GM18505 (cell line): ENCODE data around the gene APBA2.

Experiments used
- ATAC-seq: cut with Tn5 transposase; IDR thresholded peaks from one replicate; pipeline ENCODE4 v1.9.1; 2021; ENCODE audit not compliant: unreplicated experiment
- POLR2A ChIP-seq: IDR thresholded peaks from 4 replicates; pipeline ENCODE4 v1.6.1; 2011; ENCODE audit warnings: borderline replicate concordance; ENCODE audit not compliant: insufficient read depth, insufficient read length; ENCODE audit errors: extremely low read depth

APBA2 gene

DNA sequence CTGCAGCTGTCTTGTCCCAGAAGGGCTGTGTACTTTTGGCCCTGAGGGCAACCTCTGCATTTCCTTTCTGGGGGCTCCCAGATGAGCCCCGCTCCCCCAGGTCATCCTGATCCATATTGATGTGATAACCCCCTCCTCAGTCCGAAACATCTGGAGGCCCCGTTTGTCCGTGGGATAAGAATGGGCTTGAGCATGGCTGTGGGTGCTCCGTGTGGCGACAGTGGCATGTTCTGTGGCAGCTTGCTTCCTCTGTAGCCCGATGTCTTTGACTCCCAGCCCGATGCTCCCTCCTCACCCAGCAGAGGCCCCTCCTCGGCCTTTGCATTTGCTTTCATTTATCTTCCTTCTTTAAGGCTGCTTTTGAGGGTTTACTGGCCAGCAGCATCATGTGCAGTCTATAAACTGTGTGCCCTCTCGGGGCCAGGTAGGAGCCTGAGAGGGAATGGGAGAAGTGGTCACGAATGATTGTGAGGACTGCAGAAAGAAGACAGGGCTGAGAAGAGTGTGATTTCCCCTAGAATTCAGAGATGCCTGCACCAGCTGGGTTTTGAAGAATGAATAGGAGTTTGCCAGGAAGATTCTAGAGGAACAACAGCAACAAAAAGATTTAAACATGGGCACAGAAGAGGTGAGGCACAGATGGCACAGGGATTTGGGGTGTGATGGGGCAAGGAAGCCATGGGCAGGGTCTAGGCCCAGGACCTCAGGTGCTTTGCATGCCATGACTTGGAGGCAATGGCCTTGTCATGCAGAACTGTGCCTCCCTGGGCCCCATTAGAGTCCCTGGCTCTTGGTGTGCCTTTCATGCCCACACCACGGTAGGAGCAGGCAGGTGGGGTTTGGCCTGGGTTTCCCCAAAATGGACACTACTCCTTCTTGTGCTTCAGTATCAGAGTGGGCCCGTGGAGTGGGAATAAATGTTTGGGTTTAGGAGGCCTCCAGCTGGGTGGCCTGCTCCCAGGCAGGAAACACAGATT, 34.2 kb downstream of the APBA2 start:
- no peak for ATAC-seq
- no peak for TF ChIP-seq POLR2A

DNA sequence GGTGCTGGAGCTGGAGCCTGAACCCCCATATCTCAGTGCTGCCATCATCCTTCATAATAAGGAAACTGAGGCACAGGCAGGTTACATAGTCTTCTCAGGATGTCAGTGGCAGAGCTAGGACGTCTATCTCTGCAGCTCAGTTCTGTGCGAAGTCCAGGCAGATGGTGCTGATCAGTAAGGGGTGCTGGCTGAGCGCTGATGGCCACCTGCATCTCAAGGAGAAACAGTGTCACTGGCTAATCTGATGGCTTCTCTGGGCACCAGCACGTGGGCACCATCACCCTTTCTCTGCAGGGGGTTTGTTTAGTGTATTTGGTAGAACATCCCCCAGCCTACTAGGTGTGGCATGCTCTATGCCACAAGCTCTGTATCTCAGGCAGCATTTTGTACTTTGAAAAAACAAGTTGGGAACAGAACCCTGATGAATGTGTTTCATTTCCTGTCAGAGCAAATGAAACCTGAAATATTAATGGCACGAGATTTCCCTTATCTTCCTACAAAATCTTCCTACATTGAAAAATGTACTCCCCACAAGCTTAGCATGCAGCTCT, 35.1 kb downstream of the APBA2 start:
- no peak for TF ChIP-seq POLR2A
- no peak for ATAC-seq

- no peak for ATAC-seq
- TF ChIP-seq POLR2A, result no peak
These were observed 35.6 kb downstream of the APBA2 start for GRCh38 chr15:28921336-28921735.

DNA sequence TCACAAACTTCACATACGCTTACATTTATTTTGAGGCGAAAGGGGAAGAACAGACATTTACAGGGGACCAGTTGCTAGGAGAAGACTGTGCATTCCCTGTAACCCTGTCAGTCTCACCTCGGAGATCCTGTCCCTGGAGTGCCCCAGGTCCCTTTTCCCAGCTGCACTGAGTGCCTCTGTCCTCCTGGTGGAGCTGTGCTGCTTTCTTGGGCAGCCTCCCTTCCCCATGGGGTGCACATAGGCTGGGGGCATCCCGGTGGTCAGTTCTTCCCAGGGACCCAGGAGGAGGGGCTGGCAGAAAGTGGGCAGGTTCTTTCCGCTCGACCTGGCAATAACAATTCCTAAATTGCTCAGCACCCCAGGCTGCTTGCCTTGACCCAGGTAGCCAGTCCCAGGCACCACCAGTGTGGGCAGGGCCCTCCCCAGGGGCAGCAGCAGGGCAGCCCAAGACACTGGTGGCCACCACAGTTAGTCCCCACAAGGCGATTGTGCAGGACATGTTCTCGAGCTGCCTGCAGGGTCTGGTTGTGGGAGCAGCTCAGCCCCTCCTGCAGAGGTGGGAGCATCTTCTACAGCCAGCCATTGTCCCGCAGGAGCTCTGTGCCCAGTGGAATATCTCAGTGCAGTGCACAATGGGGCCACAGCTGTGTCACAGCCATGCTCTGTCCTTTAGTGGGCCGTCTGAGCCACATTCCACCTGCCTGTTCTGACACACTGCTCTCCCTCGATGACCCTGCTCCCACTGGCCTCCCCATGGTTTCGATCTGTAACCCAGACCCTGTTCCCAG, 36.3 kb downstream of the APBA2 start:
- no peak for TF ChIP-seq POLR2A
- ATAC-seq, result no peak

DNA sequence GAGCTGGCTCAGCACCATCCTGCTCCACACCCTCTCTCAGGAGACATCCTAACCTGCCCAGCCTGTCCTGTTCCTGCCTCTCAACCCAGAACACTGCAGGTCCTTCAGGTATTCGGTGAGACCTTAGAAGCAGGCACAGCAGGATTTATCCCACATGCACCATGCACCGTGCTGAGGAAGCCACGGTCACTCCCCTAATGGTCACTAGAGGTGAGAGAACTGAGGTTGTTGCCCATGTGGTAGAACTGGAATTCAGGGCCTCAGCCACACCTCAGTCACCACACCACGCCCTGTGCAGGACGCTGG, 36.9 kb downstream of the APBA2 start:
- no peak for ATAC-seq
- TF ChIP-seq POLR2A, result no peak

GRCh38 chr15:28923726-28924280, 38.0 kb downstream of the APBA2 start:
- TF ChIP-seq POLR2A, result no peak
- no peak for ATAC-seq

DNA sequence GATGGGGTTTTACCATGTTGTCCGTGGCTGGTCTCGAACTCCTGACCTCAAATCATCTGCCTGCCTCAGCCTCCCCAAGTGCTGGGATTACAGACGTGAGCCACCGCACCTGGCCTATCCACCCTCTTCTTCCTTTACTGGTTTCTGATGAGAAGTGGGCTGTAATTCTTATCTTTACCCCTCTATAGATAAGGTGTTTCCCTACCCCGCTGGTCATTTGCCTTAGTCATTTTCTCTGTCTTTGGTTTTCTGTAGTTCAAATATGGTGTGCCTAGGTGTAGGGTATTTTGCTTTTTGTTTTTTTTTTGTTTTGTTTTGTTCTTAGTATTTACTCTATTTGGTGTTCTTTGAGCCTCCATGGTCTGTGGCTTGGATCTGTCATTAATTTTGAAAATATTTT, 41.3 kb downstream of the APBA2 start:
- ATAC-seq, result no peak
- no peak for TF ChIP-seq POLR2A

GRCh38 chr15:28929200-28929599, 43.4 kb downstream of the APBA2 start:
- no peak for ATAC-seq
- TF ChIP-seq POLR2A, result no peak

GRCh38 chr15:28930011-28930410, 44.2 kb downstream of the APBA2 start:
- ATAC-seq, result no peak
- TF ChIP-seq POLR2A, result no peak

- no peak for ATAC-seq
- no peak for TF ChIP-seq POLR2A
These were observed 44.9 kb downstream of the APBA2 start for GRCh38 chr15:28930476-28931291.

- TF ChIP-seq POLR2A, result no peak
- ATAC-seq, result no peak
These were observed 46.1 kb downstream of the APBA2 start for GRCh38 chr15:28931828-28932227.

- no peak for TF ChIP-seq POLR2A
- ATAC-seq, result no peak
These were observed 46.6 kb downstream of the APBA2 start for GRCh38 chr15:28932361-28932760.
